T-helper 9 cell (primary cell): ENCODE results near the gene CYP1B1.
"Not testable (repeated sequence)": the region's sequence is repeated elsewhere in the genome, so short reads cannot be mapped to it uniquely, and the experiment has no call there.

Experiments
- DNase-seq: peaks from one replicate; pipeline ENCODE4 v3.0.0-alpha.2; 2020

The CYP1B1 gene

GRCh38 chr2:38032946-38033345 lies 43.0 kb downstream of the CYP1B1 start:
- no peak for DNase-seq

- DNase-seq, result no peak
Observed at GRCh38 chr2:38030635-38031355, 45.2 kb downstream of the CYP1B1 start.

DNA sequence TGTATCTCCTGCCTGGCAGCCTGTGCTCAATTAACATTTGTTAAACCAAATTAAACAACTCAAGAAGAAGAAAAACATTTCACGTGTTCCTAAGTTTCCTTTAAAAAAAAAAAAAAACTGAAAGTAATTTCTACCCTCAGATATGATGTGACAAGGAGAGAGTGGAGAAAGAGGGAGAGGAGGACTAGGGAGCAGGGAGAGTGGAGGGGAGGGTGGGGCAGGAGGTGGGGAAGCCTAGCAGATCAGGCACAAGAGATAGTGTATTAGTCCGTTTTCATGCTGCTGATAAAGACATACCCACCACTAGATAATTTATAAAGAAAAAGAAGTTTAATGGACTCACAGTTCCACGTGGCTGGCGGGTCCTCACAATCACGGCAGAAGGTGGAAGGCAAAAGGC lies 46.4 kb downstream of the CYP1B1 start:
- no peak for DNase-seq

GRCh38 chr2:38028829-38029228 lies 47.1 kb downstream of the CYP1B1 start:
- no peak for DNase-seq

- no peak for DNase-seq
Observed at GRCh38 chr2:38026846-38027245, 49.1 kb downstream of the CYP1B1 start.

GRCh38 chr2:38021589-38021988 lies 54.4 kb downstream of the CYP1B1 start:
- no peak for DNase-seq

- not testable (repeated sequence) for DNase-seq
Observed at GRCh38 chr2:38020359-38021069, 55.4 kb downstream of the CYP1B1 start.

DNA sequence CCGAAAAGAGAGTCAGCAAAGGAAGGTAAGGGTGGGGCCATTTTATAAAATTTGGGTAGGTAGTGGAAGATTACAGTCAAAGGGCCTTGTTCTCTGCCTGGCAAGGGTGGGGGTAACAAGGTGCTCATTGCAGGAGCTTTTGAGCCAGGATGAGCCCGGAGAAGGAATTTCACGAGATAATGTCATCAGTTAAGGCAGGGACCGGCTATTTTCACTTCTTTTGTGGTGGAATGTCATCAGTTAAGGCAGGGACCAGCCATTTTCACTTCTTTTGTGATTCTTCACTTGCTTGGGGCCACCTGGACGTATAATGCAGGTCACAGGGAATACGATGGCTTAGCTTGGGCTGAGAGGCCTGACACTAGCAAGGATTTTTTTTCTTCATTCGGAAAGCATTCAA lies 58.1 kb downstream of the CYP1B1 start:
- no peak for DNase-seq
